ENCODE measurements around the gene SCNN1B.

DNA sequence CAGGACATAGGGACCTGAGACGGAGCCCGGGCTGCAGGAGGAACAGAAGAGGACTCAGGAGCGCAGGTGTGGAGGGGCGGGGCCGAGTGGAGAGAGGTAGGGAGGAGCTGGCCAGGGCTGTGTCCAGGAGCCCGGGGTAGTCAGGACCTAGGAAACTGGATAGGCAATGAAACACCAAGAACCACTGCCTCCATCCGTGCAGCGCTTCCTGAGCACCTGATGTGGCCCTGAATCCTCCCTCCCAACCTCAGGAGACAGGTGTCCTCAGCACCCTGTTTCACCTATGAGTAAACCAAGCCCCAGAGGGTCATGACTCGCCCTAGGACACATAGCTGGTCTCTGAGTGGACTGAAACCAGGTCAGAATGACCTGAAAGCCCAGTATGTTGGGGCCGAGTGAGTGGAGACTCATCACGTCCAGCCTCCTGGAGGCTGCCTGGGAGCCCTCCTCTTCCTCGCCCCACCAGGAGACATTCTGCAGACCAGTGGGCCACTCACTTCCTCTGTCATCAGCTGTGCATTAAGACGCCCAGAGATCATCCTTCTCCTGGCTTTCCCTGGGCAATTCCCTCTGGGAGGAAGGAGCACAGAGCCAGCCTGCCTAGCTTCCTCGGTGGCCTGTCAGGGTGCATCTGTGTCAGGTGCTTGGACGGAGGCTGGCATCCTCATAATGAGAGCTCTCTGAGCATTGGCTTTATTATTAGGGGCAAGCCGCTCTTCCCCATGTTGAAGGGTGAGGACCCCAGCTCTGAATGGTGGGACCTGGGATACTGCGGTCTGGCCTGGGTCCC is 72.8 kb downstream of the SCNN1B start:
- TF ChIP-seq, protein P1, sequence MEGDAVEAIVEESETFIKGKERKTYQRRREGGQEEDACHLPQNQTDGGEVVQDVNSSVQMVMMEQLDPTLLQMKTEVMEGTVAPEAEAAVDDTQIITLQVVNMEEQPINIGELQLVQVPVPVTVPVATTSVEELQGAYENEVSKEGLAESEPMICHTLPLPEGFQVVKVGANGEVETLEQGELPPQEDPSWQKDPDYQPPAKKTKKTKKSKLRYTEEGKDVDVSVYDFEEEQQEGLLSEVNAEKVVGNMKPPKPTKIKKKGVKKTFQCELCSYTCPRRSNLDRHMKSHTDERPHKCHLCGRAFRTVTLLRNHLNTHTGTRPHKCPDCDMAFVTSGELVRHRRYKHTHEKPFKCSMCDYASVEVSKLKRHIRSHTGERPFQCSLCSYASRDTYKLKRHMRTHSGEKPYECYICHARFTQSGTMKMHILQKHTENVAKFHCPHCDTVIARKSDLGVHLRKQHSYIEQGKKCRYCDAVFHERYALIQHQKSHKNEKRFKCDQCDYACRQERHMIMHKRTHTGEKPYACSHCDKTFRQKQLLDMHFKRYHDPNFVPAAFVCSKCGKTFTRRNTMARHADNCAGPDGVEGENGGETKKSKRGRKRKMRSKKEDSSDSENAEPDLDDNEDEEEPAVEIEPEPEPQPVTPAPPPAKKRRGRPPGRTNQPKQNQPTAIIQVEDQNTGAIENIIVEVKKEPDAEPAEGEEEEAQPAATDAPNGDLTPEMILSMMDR (IDR thresholded peaks at IDR 0.05), result no peak
- TF ChIP-seq POLR2A (IDR thresholded peaks at IDR 0.05), result no peak
- TF ChIP-seq EP300 (IDR thresholded peaks at IDR 0.05), result no peak

Data from tibial nerve (tissue), 4 donors.